IMR-90 (cell line): ENCODE measurements around the gene JAKMIP2. TPM values are rescaled to one million over a fixed set of nuclear protein-coding genes. Genes with fewer than 3 reads are reported as not detected.

Experiments used
- ATAC-seq: fragments of 200-7000 bp; cut with Tn5 transposase; 2 replicates; pipeline ENCODE4 v1.9.1; 2020; ENCODE audit warnings: low read depth, mild to moderate bottlenecking, moderate library complexity
- BruUV-seq: library from RNA; stranded (reverse); fragments of 400-500 nt; replicated peaks from 2 replicates; lab custom pipeline; 2021; lab: Mats Ljungman, UMichigan
- CTCF ChIA-PET: fragments of 300-600 bp; formaldehyde crosslinking; extraction: SDS; loops from one replicate; lab custom pipeline; 2021; ENCODE audit warnings: antibody characterized with exemption; lab: Yijun Ruan, JAX
- POLR2A ChIA-PET: fragments of 300-600 bp; sonication (Branson Sonifier 250); formaldehyde crosslinking; loops from one replicate; lab custom pipeline; 2022; ENCODE audit warnings: antibody characterized with exemption; ENCODE audit not compliant: unreplicated experiment; lab: Charles Lee
- DNase-seq: peaks from one replicate; pipeline ENCODE4 v3.0.0; 2013
- H2AFZ ChIP-seq: replicated peaks from 2 replicates; pipeline ENCODE3; 2013; ENCODE audit warnings: low read length, mild to moderate bottlenecking; ENCODE audit not compliant: poor library complexity
- H2AK5ac ChIP-seq: 2 replicates; pipeline ENCODE4 v1.6.1; 2013; ENCODE audit warnings: low read depth, low read length, inconsistent platforms
- H2AK9ac ChIP-seq: replicated peaks from 2 replicates; pipeline ENCODE3; 2013; ENCODE audit warnings: mild to moderate bottlenecking, low read depth, low read length, moderate library complexity; ENCODE audit not compliant: poor library complexity
- H2BK120ac ChIP-seq: 2 replicates; pipeline ENCODE4 v1.6.1; 2013; ENCODE audit warnings: low read depth, low read length, inconsistent platforms
- H2BK15ac ChIP-seq: 3 replicates; pipeline ENCODE4 v1.6.1; 2013; ENCODE audit warnings: low read depth, low read length, inconsistent platforms
- H2BK20ac ChIP-seq: 2 replicates; pipeline ENCODE4 v1.6.1; 2013; ENCODE audit warnings: low read depth, mild to moderate bottlenecking, inconsistent platforms, low read length, moderate library complexity
- H2BK5ac ChIP-seq: 2 replicates; pipeline ENCODE4 v1.6.1; 2013; ENCODE audit warnings: mild to moderate bottlenecking, low read depth, low read length, inconsistent platforms; ENCODE audit not compliant: poor library complexity, severe bottlenecking
- H3K14ac ChIP-seq: replicated peaks from 2 replicates; pipeline ENCODE4 v1.6.1; 2013; ENCODE audit warnings: low read depth, low read length, inconsistent platforms
- H3K18ac ChIP-seq: 2 replicates; pipeline ENCODE4 v1.6.1; 2013; ENCODE audit warnings: low read depth, low read length, control low read depth
- H3K23ac ChIP-seq: 2 replicates; pipeline ENCODE4 v1.6.1; 2013; ENCODE audit warnings: low read depth, low read length, inconsistent platforms
- H3K27ac ChIP-seq: 2 replicates; pipeline ENCODE4 v1.5.1; 2013; ENCODE audit warnings: mild to moderate bottlenecking, control low read depth, low read length; ENCODE audit not compliant: insufficient read depth
- H3K27me3 ChIP-seq: 2 replicates; pipeline ENCODE4 v1.6.1; 2013; ENCODE audit warnings: low read length; ENCODE audit not compliant: control insufficient read depth, insufficient read depth
- H3K36me3 ChIP-seq: 2 replicates; pipeline ENCODE4 v1.6.1; 2013; ENCODE audit warnings: low read length, mixed read lengths; ENCODE audit not compliant: control insufficient read depth, insufficient read depth
- H3K4ac ChIP-seq: 2 replicates; pipeline ENCODE4 v1.6.1; 2013; ENCODE audit warnings: low read depth, low read length, inconsistent platforms
- H3K4me1 ChIP-seq: 2 replicates; pipeline ENCODE4 v1.6.1; 2013; ENCODE audit warnings: low read length, mixed read lengths; ENCODE audit not compliant: control insufficient read depth, insufficient read depth
- H3K4me2 ChIP-seq: 2 replicates; pipeline ENCODE4 v1.6.1; 2013; ENCODE audit warnings: low read depth, mild to moderate bottlenecking, control low read depth, low read length, moderate library complexity
- H3K4me3 ChIP-seq: 2 replicates; pipeline ENCODE4 v1.5.1; 2013; ENCODE audit warnings: low read depth, mild to moderate bottlenecking, control low read depth, low read length, moderate library complexity; ENCODE audit not compliant: insufficient read depth
- H3K56ac ChIP-seq: 2 replicates; pipeline ENCODE4 v1.6.1; 2013; ENCODE audit warnings: low read length, inconsistent platforms; ENCODE audit not compliant: insufficient read depth; ENCODE audit errors: extremely low read depth
- H3K79me1 ChIP-seq, 2 experiments: 2 replicates each; pipeline ENCODE4 v1.6.1; 2013; ENCODE audit warnings: low read length in 2 of 2, inconsistent platforms in 1 of 2, low read depth in 1 of 2
- H3K9ac ChIP-seq: 2 replicates; pipeline ENCODE4 v1.6.1; 2013; ENCODE audit warnings: low read depth, low read length, control low read depth
- H3K9me1 ChIP-seq: 2 replicates; pipeline ENCODE4 v1.6.1; 2013; ENCODE audit warnings: low read length, inconsistent platforms; ENCODE audit not compliant: insufficient read depth
- H3K9me3 ChIP-seq: 2 replicates; pipeline ENCODE4 v1.6.1; 2013; ENCODE audit warnings: low read length; ENCODE audit not compliant: control insufficient read depth, insufficient read depth
- H4K20me1 ChIP-seq: 2 replicates; pipeline ENCODE4 v1.6.1; 2013; ENCODE audit warnings: low read length, inconsistent platforms; ENCODE audit not compliant: insufficient read depth
- H4K5ac ChIP-seq: 2 replicates; pipeline ENCODE4 v1.6.1; 2013; ENCODE audit warnings: mild to moderate bottlenecking, low read depth, low read length, control low read depth
- H4K8ac ChIP-seq, 2 experiments: 2 replicates each; pipeline ENCODE4 v1.6.1; 2013; ENCODE audit warnings: low read depth in 2 of 2, low read length in 2 of 2, control low read depth in 1 of 2, inconsistent platforms in 1 of 2
- H4K91ac ChIP-seq: 2 replicates; pipeline ENCODE4 v1.6.1; 2013; ENCODE audit warnings: low read depth, low read length, inconsistent platforms; ENCODE audit not compliant: insufficient read depth
- BHLHE40 ChIP-seq: fragments of 150-350 bp; IDR thresholded peaks from 2 replicates; pipeline ENCODE4 v1.6.1; 2016; ENCODE audit warnings: mild to moderate bottlenecking, low read depth, low read length
- CEBPB ChIP-seq: IDR thresholded peaks from 2 replicates; pipeline ENCODE4 v1.6.1; 2012; ENCODE audit warnings: low read depth, low read length, improper control_type of control experiment
- FOS ChIP-seq: fragments of 150-350 bp; IDR thresholded peaks from 2 replicates; pipeline ENCODE4 v1.6.1; 2016; ENCODE audit warnings: low read depth, low read length
- MAFK ChIP-seq: IDR thresholded peaks from 2 replicates; pipeline ENCODE4 v1.6.1; 2012; ENCODE audit warnings: low read depth, low read length, improper control_type of control experiment
- MAZ ChIP-seq: IDR thresholded peaks from 2 replicates; pipeline ENCODE4 v1.6.1; 2012; ENCODE audit warnings: low read depth, mild to moderate bottlenecking, low read length, improper control_type of control experiment, moderate library complexity, borderline replicate concordance
- MXI1 ChIP-seq: IDR thresholded peaks from 2 replicates; pipeline ENCODE4 v1.6.1; 2012; ENCODE audit warnings: low read depth, mild to moderate bottlenecking, low read length, moderate library complexity, borderline replicate concordance
- NFE2L2 ChIP-seq: fragments of 150-350 bp; IDR thresholded peaks from 2 replicates; pipeline ENCODE4 v1.6.1; 2016; ENCODE audit warnings: low read depth, mild to moderate bottlenecking, low read length
- RAD21 ChIP-seq: IDR thresholded peaks from 2 replicates; pipeline ENCODE4 v1.6.1; 2012; ENCODE audit warnings: low read length, improper control_type of control experiment
- RFX5 ChIP-seq: IDR thresholded peaks from 2 replicates; pipeline ENCODE4 v1.8.0; 2012; ENCODE audit warnings: low read depth, mild to moderate bottlenecking, low read length, moderate library complexity
- SMC3 ChIP-seq: fragments of 150-350 bp; IDR thresholded peaks from 2 replicates; pipeline ENCODE4 v1.6.1; 2016; ENCODE audit warnings: low read depth, mild to moderate bottlenecking, antibody characterized with exemption, low read length, moderate library complexity
- USF2 ChIP-seq: fragments of 150-350 bp; IDR thresholded peaks from 2 replicates; pipeline ENCODE4 v1.6.1; 2017; ENCODE audit warnings: mild to moderate bottlenecking, antibody characterized with exemption, low read length, low read depth
- WGBS, 2 experiments: methylation state at CpG; one replicate each; pipeline versions ENCODE4 v1.1.5 to v1.1.7; 2013; ENCODE audit warnings: missing lambda C conversion rate in 2 of 2; ENCODE audit not compliant: insufficient read length in 1 of 2; ENCODE audit errors: extremely low coverage in 2 of 2; 5-methylcytosine and 5-hydroxymethylcytosine counted together
- dilution Hi-C: fragments of 300-500 bp; cut with HindIII; formaldehyde crosslinking; loops from one replicate; pipeline ENCODE4 v1.14.3; 2018; ENCODE audit warnings: low sequenced_read_pairs; ENCODE audit not compliant: unreplicated experiment
- in situ Hi-C: fragments of 300-500 bp; cut with MboI; formaldehyde crosslinking; loops from 3 replicates; pipeline ENCODE4 v1.14.3; 2019; ENCODE audit warnings: low sequenced_read_pairs, inconsistent platforms, mixed read lengths
- intact Hi-C: fragments of 100-400 bp; cut with micrococcal nuclease; formaldehyde crosslinking; loops from 2 replicates; pipeline ENCODE4 v1.10.0; 2022
- polyA plus RNA-seq, 3 experiments: library from polyadenylated mRNA; depleted of rRNA; stranded (reverse); fragments of >200 nt; gene quantifications; 2 replicates each; pipeline ENCODE4 v1.2.3, GENCODE V29; 2012; ENCODE audit warnings: low replicate concordance in 1 of 3
- total RNA-seq: library from RNA; depleted of rRNA; stranded (reverse); fragments of >200 nt; gene quantifications from 2 replicates; pipeline ENCODE4 v1.2.3, GENCODE V29; 2012

JAKMIP2 gene
- total and polyA plus RNA-seq, 2 of the 4 experiments (the other 2 are of a cell fraction) = under 0.01 TPM; not detected in 1

- H3K9ac ChIP-seq = no peak overlapping the region
- no peak overlapping the region for H3K23ac ChIP-seq
- no peak overlapping the region for H3K4me2 ChIP-seq
- no peak overlapping the region for H2BK20ac ChIP-seq
- ChIA-PET POLR2A (no interaction called here), CTCF (no interaction called here)
- H3K4me3 ChIP-seq = no peak overlapping the region
- H3K18ac ChIP-seq = no peak overlapping the region
- intact Hi-C loops (loop anchor here (5.0 kb wide), 1 partner anchor 70 kb away; the partner anchor contains the start of gene JAKMIP2), dilution Hi-C loops (no loop called here), in situ Hi-C loops (no loop called here)
- DNase-seq (no peak), ATAC-seq (no peak)
- H3K4me1 ChIP-seq = no peaks in the 10 kb centered on the region
- no peaks in the 10 kb centered on the region for H3K9me3 ChIP-seq
- no peak overlapping the region for H3K14ac ChIP-seq
- TF ChIP-seq FOS (no peak), NFE2L2 (no peak), MAFK (no peak), BHLHE40 (no peak), RAD21 (no peak), MAZ (no peak), CEBPB (no peak), SMC3 (no peak), USF2 (no peak), MXI1 (no peak), RFX5 (no peak)
- H2BK15ac ChIP-seq = no peak overlapping the region
- no peak overlapping the region for H4K5ac ChIP-seq
- no peak overlapping the region for H3K4ac ChIP-seq
- H3K27ac ChIP-seq = no peak overlapping the region
- H2BK5ac ChIP-seq = no peak overlapping the region
- BruUV-seq = no TSS peak
- H2AFZ ChIP-seq = no peak overlapping the region
- H3K79me1 ChIP-seq = no peaks in the 10 kb centered on the region
- no peak overlapping the region for H2AK9ac ChIP-seq
- no peak overlapping the region for H2BK120ac ChIP-seq
- H4K8ac ChIP-seq = no peak overlapping the region
- H2AK5ac ChIP-seq = no peak overlapping the region
- no peaks in the 10 kb centered on the region for H4K20me1 ChIP-seq
- no CpG with 5 or more reads among the region's 4 CpGs for WGBS, 2 experiments
- no peaks in the 10 kb centered on the region for H3K36me3 ChIP-seq
- H4K91ac ChIP-seq = no peak overlapping the region
- no peaks in the 10 kb centered on the region for H3K27me3 ChIP-seq
- no peaks in the 10 kb centered on the region for H3K9me1 ChIP-seq
- H3K56ac ChIP-seq = no peak overlapping the region
Measured at GRCh38 chr5:147712598-147712997, 69.9 kb downstream of the JAKMIP2 start.
